Measurements from ENCODE around the gene CEP112.

The CEP112 gene

GRCh38 chr17:66126231-66126630 lies 65.7 kb downstream of the CEP112 start:
- in situ Hi-C loops (cut with MboI; ENCODE audit: low pct_unique_long_range_greater_than_20kb, low sequenced_read_pairs, unreplicated experiment): no loop called here
- no peak for TF ChIP-seq CTCF (IDR thresholded peaks at IDR 0.05; ENCODE audit: extremely low read depth, insufficient read depth, missing control alignments)
- DNase-seq (ENCODE audit: low spot score): no peak

DNA sequence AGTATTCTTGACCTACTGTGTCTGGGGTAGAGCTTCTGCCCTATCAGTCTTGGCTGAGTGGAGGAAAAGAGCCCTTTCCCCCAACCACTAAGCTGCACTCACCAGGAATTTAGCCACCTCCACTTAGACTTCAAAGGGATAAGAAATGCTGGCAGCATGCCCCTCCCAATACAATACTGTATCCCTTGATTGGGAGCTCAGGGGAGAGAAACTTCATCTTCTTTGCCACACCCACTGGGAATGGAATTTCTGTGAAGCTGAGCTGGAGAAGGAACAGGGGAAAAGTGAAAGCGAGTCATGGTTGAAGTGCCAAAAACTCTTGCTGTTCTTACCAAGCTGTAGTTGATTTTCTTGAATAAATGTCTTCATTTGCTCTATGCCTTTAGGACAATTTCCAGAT lies 68.8 kb downstream of the CEP112 start:
- no peak for TF ChIP-seq CTCF (IDR thresholded peaks at IDR 0.05; ENCODE audit: extremely low read depth, insufficient read depth, missing control alignments)
- DNase-seq (ENCODE audit: low spot score): no peak
- in situ Hi-C loops (cut with MboI; ENCODE audit: low pct_unique_long_range_greater_than_20kb, low sequenced_read_pairs, unreplicated experiment): no loop called here

DNA sequence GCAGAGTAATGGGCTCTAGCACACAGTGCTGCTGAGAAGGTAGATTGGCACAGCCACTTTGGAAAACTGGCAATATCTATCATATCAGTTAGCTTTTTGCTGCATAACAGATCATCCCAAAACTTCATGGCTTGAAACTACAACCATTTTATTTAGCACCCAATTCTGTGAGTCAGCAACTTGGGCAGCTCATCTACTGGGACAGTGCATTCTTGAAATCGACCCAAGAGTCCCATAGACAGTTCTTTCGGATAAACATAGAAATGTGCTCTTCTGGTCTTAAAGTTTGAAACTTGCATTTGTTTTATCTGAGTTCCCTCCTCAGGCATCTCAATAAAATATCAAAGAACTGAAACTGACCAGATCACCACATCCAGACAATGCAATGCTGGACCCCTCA lies 76.7 kb downstream of the CEP112 start:
- in situ Hi-C loops (cut with MboI; ENCODE audit: low pct_unique_long_range_greater_than_20kb, low sequenced_read_pairs, unreplicated experiment): no loop called here
- DNase-seq (ENCODE audit: low spot score): no peak
- TF ChIP-seq CTCF (IDR thresholded peaks at IDR 0.05; ENCODE audit: extremely low read depth, insufficient read depth, missing control alignments): no peak

DNA sequence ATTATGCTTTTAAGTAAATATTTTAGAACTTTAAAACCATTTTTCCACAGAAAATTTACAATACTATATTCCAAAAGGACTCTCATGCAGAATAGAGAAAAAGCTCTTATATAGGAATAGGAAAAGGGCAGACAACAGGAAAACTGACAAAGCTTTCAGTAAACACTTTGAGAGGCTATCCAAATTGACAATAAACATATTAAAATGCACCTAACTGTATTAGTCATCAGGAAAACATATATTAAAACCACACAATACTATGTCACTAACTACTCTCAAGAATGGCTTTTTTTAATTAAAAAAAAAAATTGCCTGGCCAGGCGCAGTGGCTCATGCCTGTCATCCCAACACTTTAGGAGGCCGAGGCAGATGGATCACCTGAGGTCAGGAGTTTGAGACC lies 77.3 kb downstream of the CEP112 start:
- in situ Hi-C loops (cut with MboI; ENCODE audit: low pct_unique_long_range_greater_than_20kb, low sequenced_read_pairs, unreplicated experiment): no loop called here
- no peak for DNase-seq (ENCODE audit: low spot score)
- TF ChIP-seq CTCF (IDR thresholded peaks at IDR 0.05; ENCODE audit: extremely low read depth, insufficient read depth, missing control alignments): no peak

- TF ChIP-seq CTCF (IDR thresholded peaks at IDR 0.05; ENCODE audit: extremely low read depth, insufficient read depth, missing control alignments): no peak
- in situ Hi-C loops (cut with MboI; ENCODE audit: low pct_unique_long_range_greater_than_20kb, low sequenced_read_pairs, unreplicated experiment): no loop called here
Observed at GRCh38 chr17:66107731-66108130, 84.2 kb downstream of the CEP112 start.

DNA sequence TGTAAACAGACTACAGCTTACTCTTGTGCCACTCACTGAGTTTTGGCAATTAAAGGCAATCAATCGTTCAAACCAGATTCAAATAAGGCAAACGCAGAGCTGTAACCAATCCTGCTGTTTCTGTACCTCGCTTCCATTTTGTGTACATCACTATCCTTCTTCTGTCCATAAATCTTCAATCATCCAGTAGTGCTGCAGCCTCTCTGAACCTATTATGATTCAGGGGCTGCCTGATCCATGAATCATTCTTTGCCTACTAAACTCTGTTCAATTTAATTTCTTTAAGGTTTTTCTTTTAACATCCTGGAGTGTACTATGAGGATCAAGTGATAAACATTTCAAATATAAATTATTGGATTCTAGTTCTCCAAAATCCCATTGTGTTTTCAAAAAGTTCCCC lies 93.9 kb downstream of the CEP112 start:
- no peak for DNase-seq (ENCODE audit: low spot score)
- no peak for TF ChIP-seq CTCF (IDR thresholded peaks at IDR 0.05; ENCODE audit: extremely low read depth, insufficient read depth, missing control alignments)
- in situ Hi-C loops (cut with MboI; ENCODE audit: low pct_unique_long_range_greater_than_20kb, low sequenced_read_pairs, unreplicated experiment): no loop called here

More at GRCh38 chr17:66107731-66108130, 84.2 kb downstream of the CEP112 start:
- DNase-seq (ENCODE audit: low spot score): no peak

GRCh38 chr17:66094727-66095126 lies 97.2 kb downstream of the CEP112 start:
- no peak for DNase-seq (ENCODE audit: low spot score)
- in situ Hi-C loops (cut with MboI; ENCODE audit: low pct_unique_long_range_greater_than_20kb, low sequenced_read_pairs, unreplicated experiment): no loop called here
- TF ChIP-seq CTCF (IDR thresholded peaks at IDR 0.05; ENCODE audit: extremely low read depth, insufficient read depth, missing control alignments): no peak

Data from GM13977 (cell line).